HEK293 (cell line): Measurements from ENCODE around the gene FSTL3.

Experiments
- CTCF ChIA-PET: fragments of 350-600 bp; formaldehyde crosslinking; extraction: SDS; loops from one replicate; lab custom pipeline; 2021; ENCODE audit warnings: antibody characterized with exemption; lab: Yijun Ruan, JAX
- POLR2A ChIA-PET: fragments of 300-600 bp; formaldehyde crosslinking; extraction: SDS; loops from one replicate; lab custom pipeline; 2020; ENCODE audit warnings: antibody characterized with exemption, inconsistent platforms; lab: Yijun Ruan, JAX
- H3K27ac ChIP-seq: fragments of 200-500 bp; sonication (Bioruptor generic); 2 replicates; pipeline ENCODE4 v1.5.1; 2014; ENCODE audit warnings: low read depth, low read length, control low read depth, inconsistent platforms; ENCODE audit errors: extremely low read depth
- H3K36me3 ChIP-seq, 2 experiments: fragments of 200-500 bp in 1 of 2; sonication (Bioruptor generic) in 1 of 2; 1 replicate in 1 of 2; 2 replicates in 1 of 2; pipeline ENCODE4 v1.5.1; 2014 to 2017; ENCODE audit warnings: inconsistent platforms in 2 of 2, low read length in 2 of 2; ENCODE audit not compliant: control insufficient read depth in 2 of 2, insufficient read depth in 1 of 2
- H3K4me1 ChIP-seq: fragments of 200-500 bp; sonication (Bioruptor generic); 2 replicates; pipeline ENCODE4 v1.5.1; 2014; ENCODE audit warnings: mild to moderate bottlenecking, low read length, inconsistent platforms; ENCODE audit not compliant: control insufficient read depth, insufficient read depth
- H3K4me3 ChIP-seq: 2 replicates; pipeline ENCODE4 v1.5.1; 2011; ENCODE audit warnings: low read depth, mild to moderate bottlenecking, control low read depth, low read length, moderate library complexity
- H3K9me3 ChIP-seq: fragments of 200-500 bp; sonication (Bioruptor generic); 2 replicates; pipeline ENCODE4 v1.5.1; 2014; ENCODE audit warnings: low read depth, low read length, inconsistent platforms; ENCODE audit not compliant: control insufficient read depth, insufficient read depth
- BCL11B ChIP-seq: fragments of 450-650 bp; formaldehyde crosslinking; IDR thresholded peaks from 2 replicates; pipeline ENCODE4 v1.5.1; 2016; ENCODE audit warnings: low read depth, missing biosample characterization, missing genetic modification characterization
- FEZF1 ChIP-seq: fragments of 450-650 bp; formaldehyde crosslinking; IDR thresholded peaks from 2 replicates; pipeline ENCODE4 v1.5.1; 2016; ENCODE audit warnings: missing biosample characterization, missing genetic modification characterization
- GLIS1 ChIP-seq: fragments of 450-650 bp; formaldehyde crosslinking; IDR thresholded peaks from 2 replicates; pipeline ENCODE4 v1.5.1; 2016; ENCODE audit warnings: missing biosample characterization, missing genetic modification characterization
- ZFP3 ChIP-seq: fragments of 450-650 bp; formaldehyde crosslinking; IDR thresholded peaks from 2 replicates; pipeline ENCODE4 v1.5.1; 2016; ENCODE audit warnings: low read depth, missing biosample characterization, missing genetic modification characterization
- ZIC2 ChIP-seq: fragments of 450-650 bp; formaldehyde crosslinking; IDR thresholded peaks from 2 replicates; pipeline ENCODE4 v1.5.1; 2016; ENCODE audit warnings: missing biosample characterization, missing genetic modification characterization
- ZNF132 ChIP-seq: fragments of 450-650 bp; formaldehyde crosslinking; IDR thresholded peaks from 2 replicates; pipeline ENCODE4 v1.5.1; 2017; ENCODE audit warnings: missing biosample characterization, missing genetic modification characterization, borderline replicate concordance
- ZNF335 ChIP-seq: fragments of 450-650 bp; formaldehyde crosslinking; conservative IDR thresholded peaks from 2 replicates; pipeline ENCODE4 v1.5.1; 2016; ENCODE audit warnings: missing biosample characterization, missing genetic modification characterization
- ZNF514 ChIP-seq: fragments of 450-650 bp; formaldehyde crosslinking; IDR thresholded peaks from 2 replicates; pipeline ENCODE4 v1.5.1; 2016; ENCODE audit warnings: missing biosample characterization, missing genetic modification characterization
- ZNF768 ChIP-seq: fragments of 450-650 bp; formaldehyde crosslinking; IDR thresholded peaks from 2 replicates; pipeline ENCODE4 v1.5.1; 2018; ENCODE audit warnings: missing biosample characterization, mild to moderate bottlenecking, missing genetic modification characterization
- ZNF830 ChIP-seq: fragments of 450-650 bp; IDR thresholded peaks from 2 replicates; pipeline ENCODE4 v1.5.0; 2018; ENCODE audit warnings: missing biosample characterization, missing genetic modification characterization, low read depth, mild to moderate bottlenecking, moderate library complexity
- TF ChIP-seq, protein P1 (sequence below): fragments of 450-650 bp; formaldehyde crosslinking; IDR thresholded peaks from 2 replicates; pipeline ENCODE4 v1.5.1; 2016; ENCODE audit warnings: missing biosample characterization, missing genetic modification characterization
- TF ChIP-seq, protein P2 (sequence below): fragments of 450-650 bp; formaldehyde crosslinking; IDR thresholded peaks from 2 replicates; pipeline ENCODE4 v1.5.1; 2017; ENCODE audit warnings: missing biosample characterization, mild to moderate bottlenecking, missing genetic modification characterization, moderate library complexity
- TF ChIP-seq, protein P3 (sequence below): fragments of 450-650 bp; formaldehyde crosslinking; conservative IDR thresholded peaks from 2 replicates; pipeline ENCODE4 v1.5.1; 2016; ENCODE audit warnings: low read depth, missing biosample characterization, missing genetic modification characterization
- TF ChIP-seq, protein P4 (sequence below): fragments of 450-650 bp; formaldehyde crosslinking; IDR thresholded peaks from 2 replicates; pipeline ENCODE4 v1.5.1; 2016; ENCODE audit warnings: missing biosample characterization, missing genetic modification characterization, low read depth

The FSTL3 gene

DNA sequence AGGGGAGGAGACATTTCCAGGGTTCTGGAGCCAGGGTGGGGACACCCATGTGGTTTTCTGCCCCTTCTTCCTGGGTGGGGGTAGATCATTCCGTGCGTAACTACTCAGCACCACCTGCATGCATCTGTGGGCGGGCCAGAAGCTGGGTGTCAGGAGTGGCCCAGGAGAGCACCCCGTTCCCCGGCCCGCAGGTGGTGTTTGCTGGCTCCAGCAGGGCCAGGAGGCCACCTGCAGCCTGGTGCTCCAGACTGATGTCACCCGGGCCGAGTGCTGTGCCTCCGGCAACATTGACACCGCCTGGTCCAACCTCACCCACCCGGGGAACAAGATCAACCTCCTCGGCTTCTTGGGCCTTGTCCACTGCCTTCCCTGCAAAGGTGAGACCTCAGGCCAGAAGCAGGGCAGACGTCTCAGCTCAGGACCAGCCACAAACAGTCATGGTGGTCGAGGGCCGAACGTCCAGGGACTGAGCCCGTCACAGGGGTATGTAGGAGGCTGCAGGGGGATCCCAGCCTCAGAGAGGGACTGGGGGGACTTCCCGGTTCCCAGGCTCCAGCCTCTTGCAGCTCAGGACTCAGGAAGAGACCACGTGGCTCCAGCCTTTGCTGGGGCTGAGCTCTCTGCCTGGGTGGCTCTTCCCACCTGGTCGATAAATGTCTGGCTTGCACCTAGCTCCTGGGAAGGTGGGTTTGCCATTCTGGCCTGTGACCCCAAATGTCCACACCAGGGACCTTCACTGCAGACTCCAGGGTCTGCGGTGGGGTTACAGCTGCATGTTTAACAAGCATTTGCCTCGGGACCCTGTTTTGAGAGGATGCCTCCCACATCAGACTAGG lies 1.6 kb downstream of the FSTL3 start:
- no peaks in the 10 kb centered on the region for H3K4me1 ChIP-seq
- CTCF ChIA-PET: interaction anchor here (0.9 to 1.0 kb wide), 3 partner anchors 9 to 167 kb away, joined by 3 to 4 read pairs (median 4); no protein-coding TSS in a partner anchor
- POLR2A ChIA-PET: interaction anchor here (0.7 to 2.0 kb wide), 8 partner anchors 14 to 280 kb away, joined by 4 to 8 read pairs (median 4); partner anchors contain the start of gene RNF126
- no peak overlapping the region for H3K4me3 ChIP-seq
- no peak for TF ChIP-seq BCL11B (tag by site-specific recombination)
- TF ChIP-seq ZNF514: no peak
- TF ChIP-seq ZIC2 (tag by site-specific recombination): 0 out of 2 replicates have a peak, but pooled peaks have one; percentile 36
- peak; percentile 74 for TF ChIP-seq GLIS1
- no peaks in the 10 kb centered on the region for H3K9me3 ChIP-seq
- H3K27ac ChIP-seq: no peak overlapping the region
- no peaks in the 10 kb centered on the region for H3K36me3 ChIP-seq

DNA sequence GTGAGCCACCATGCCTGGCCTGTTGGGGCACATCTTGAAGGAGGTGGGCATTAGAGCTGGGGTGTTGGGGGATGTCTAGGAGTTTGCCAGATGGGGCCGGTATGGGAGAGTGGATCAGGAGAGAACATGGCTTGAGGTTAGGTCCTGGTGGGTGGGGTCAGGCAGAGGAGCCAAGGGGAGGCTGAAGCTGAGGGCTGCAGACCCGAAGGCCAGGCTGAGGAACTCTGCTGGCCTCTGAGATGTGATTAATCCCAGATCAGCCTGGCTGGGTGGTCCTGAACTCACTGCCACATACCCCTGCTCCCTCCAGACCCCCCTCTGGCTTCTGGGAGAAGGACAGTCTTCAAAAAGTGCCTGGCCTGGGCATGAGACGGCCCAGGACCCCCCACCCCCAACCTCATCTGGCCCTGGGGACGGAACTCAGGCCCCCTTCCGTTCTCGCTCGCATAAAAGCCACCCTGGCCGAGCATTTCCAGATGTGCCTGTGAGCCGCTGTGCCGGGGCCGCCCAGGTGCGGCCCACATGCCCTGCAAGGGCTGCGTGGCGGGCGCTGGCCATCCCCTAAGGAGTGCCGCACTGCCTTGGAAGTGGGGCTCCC lies 2.7 kb downstream of the FSTL3 start:
- CTCF ChIA-PET: interaction anchor here (0.6 to 0.7 kb wide), 2 partner anchors 8 to 51 kb away, joined by 3 read pairs; no protein-coding TSS in a partner anchor
- no peak overlapping the region for H3K4me3 ChIP-seq
- H3K9me3 ChIP-seq: no peaks in the 10 kb centered on the region

DNA sequence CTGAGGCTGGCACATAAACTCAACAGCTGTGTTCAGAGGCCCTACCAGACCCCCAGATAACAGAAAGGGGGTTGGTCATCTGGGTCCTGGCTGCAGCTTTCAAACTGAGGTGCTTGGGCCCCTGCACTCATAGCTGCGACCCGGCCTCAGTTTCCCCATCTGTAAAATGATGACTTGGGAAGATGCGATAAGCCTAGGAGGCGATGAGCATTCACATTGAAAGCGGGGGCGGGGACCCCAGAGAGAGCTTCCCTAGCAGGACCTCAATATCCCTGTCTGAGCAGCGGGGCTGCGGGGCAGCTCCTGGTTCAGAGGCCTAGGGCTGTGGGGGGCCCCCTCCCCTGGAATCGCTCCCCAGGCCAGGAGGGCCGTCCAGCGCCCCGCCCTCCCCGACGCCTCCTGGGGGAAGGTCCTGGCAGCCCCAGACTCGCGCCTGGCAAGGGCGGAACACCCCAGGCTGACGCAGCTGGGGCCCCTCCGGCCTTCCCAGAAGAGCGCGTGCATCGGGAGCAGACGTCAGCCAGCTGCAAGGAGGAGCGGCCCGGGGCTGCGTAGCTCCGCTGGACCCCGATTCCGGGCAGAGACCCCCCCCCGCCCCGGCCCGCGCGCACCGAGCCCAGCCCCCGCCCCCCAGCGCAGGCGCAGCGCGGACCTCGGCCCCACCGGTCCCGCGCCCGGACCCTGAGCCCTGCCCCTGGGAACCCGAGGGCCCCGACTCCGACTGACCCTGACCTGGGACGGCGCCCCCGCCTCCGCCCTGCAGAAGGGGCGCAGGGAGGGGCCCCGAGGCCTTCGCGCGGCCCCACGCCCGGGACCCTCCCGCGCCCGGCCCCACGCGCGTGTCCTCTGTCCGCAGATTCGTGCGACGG lies 3.5 kb downstream of the FSTL3 start:
- CTCF ChIA-PET: interaction anchor here (0.6 to 1.0 kb wide), 4 partner anchors 8 to 57 kb away, joined by 3 to 8 read pairs (median 3); no protein-coding TSS in a partner anchor
- no peaks in the 10 kb centered on the region for H3K4me1 ChIP-seq
- POLR2A ChIA-PET: interaction anchor here (0.5 to 2.0 kb wide), 8 partner anchors 17 to 533 kb away, joined by 3 to 10 read pairs (median 4); partner anchors contain the start of genes PALM and RNF126
- TF ChIP-seq, protein P1, sequence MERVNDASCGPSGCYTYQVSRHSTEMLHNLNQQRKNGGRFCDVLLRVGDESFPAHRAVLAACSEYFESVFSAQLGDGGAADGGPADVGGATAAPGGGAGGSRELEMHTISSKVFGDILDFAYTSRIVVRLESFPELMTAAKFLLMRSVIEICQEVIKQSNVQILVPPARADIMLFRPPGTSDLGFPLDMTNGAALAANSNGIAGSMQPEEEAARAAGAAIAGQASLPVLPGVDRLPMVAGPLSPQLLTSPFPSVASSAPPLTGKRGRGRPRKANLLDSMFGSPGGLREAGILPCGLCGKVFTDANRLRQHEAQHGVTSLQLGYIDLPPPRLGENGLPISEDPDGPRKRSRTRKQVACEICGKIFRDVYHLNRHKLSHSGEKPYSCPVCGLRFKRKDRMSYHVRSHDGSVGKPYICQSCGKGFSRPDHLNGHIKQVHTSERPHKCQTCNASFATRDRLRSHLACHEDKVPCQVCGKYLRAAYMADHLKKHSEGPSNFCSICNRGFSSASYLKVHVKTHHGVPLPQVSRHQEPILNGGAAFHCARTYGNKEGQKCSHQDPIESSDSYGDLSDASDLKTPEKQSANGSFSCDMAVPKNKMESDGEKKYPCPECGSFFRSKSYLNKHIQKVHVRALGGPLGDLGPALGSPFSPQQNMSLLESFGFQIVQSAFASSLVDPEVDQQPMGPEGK (tag by site-specific recombination): peak; percentile 63
- TF ChIP-seq ZNF132 (no peak), ZNF830 (no peak), FEZF1 (no peak), ZNF768 (tag by site-specific recombination) (no peak)
- TF ChIP-seq, protein P2, sequence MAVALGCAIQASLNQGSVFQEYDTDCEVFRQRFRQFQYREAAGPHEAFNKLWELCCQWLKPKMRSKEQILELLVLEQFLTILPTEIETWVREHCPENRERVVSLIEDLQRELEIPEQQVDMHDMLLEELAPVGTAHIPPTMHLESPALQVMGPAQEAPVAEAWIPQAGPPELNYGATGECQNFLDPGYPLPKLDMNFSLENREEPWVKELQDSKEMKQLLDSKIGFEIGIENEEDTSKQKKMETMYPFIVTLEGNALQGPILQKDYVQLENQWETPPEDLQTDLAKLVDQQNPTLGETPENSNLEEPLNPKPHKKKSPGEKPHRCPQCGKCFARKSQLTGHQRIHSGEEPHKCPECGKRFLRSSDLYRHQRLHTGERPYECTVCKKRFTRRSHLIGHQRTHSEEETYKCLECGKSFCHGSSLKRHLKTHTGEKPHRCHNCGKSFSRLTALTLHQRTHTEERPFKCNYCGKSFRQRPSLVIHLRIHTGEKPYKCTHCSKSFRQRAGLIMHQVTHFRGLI (tag by site-specific recombination): no peak

More for the DNA sequence above, 2.7 kb downstream of the FSTL3 start:
- Histone ChIP-seq H3K36me3 (no peaks in the 10 kb centered on the region), H3K27ac (no peak overlapping the region), H3K4me1 (no peaks in the 10 kb centered on the region)
- POLR2A ChIA-PET: interaction anchor here (0.5 to 2.0 kb wide), 4 partner anchors 16 to 55 kb away, joined by 3 to 10 read pairs (median 4); partner anchors contain the start of genes PALM and RNF126
- TF ChIP-seq, protein P3, sequence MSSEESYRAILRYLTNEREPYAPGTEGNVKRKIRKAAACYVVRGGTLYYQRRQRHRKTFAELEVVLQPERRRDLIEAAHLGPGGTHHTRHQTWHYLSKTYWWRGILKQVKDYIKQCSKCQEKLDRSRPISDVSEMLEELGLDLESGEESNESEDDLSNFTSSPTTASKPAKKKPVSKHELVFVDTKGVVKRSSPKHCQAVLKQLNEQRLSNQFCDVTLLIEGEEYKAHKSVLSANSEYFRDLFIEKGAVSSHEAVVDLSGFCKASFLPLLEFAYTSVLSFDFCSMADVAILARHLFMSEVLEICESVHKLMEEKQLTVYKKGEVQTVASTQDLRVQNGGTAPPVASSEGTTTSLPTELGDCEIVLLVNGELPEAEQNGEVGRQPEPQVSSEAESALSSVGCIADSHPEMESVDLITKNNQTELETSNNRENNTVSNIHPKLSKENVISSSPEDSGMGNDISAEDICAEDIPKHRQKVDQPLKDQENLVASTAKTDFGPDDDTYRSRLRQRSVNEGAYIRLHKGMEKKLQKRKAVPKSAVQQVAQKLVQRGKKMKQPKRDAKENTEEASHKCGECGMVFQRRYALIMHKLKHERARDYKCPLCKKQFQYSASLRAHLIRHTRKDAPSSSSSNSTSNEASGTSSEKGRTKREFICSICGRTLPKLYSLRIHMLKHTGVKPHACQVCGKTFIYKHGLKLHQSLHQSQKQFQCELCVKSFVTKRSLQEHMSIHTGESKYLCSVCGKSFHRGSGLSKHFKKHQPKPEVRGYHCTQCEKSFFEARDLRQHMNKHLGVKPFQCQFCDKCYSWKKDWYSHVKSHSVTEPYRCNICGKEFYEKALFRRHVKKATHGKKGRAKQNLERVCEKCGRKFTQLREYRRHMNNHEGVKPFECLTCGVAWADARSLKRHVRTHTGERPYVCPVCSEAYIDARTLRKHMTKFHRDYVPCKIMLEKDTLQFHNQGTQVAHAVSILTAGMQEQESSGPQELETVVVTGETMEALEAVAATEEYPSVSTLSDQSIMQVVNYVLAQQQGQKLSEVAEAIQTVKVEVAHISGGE (tag by site-specific recombination): no peak
- no peak for TF ChIP-seq ZNF335 (tag by site-specific recombination)
- peak; percentile 99 for TF ChIP-seq ZFP3 (tag by site-specific recombination)
- TF ChIP-seq, protein P4, sequence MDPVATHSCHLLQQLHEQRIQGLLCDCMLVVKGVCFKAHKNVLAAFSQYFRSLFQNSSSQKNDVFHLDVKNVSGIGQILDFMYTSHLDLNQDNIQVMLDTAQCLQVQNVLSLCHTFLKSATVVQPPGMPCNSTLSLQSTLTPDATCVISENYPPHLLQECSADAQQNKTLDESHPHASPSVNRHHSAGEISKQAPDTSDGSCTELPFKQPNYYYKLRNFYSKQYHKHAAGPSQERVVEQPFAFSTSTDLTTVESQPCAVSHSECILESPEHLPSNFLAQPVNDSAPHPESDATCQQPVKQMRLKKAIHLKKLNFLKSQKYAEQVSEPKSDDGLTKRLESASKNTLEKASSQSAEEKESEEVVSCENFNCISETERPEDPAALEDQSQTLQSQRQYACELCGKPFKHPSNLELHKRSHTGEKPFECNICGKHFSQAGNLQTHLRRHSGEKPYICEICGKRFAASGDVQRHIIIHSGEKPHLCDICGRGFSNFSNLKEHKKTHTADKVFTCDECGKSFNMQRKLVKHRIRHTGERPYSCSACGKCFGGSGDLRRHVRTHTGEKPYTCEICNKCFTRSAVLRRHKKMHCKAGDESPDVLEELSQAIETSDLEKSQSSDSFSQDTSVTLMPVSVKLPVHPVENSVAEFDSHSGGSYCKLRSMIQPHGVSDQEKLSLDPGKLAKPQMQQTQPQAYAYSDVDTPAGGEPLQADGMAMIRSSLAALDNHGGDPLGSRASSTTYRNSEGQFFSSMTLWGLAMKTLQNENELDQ (tag by site-specific recombination): no peak

More for the DNA sequence above, 3.5 kb downstream of the FSTL3 start:
- H3K9me3 ChIP-seq: no peaks in the 10 kb centered on the region
- H3K27ac ChIP-seq: peak overlapping the region; percentile 92
- H3K4me3 ChIP-seq: peak overlapping the region; percentile 57
- H3K36me3 ChIP-seq: no peaks in the 10 kb centered on the region
